Neural progenitor cell (in vitro differentiated cells): ENCODE results near the gene GFY. TPM values are rescaled to one million over a fixed set of nuclear protein-coding genes. Genes with fewer than 3 reads are reported as not detected.

ENCODE experiments used
- DNase-seq: peaks from one replicate; pipeline ENCODE4 v3.0.0-alpha.2; 2016; ENCODE audit warnings: low spot score
- H2AFZ ChIP-seq: fragments of 200-600 bp; sonication (generic); replicated peaks from 2 replicates; pipeline ENCODE4 v1.6.1; 2016; ENCODE audit warnings: antibody characterized with exemption
- H3F3A ChIP-seq: fragments of 200-600 bp; sonication (generic); 2 replicates; pipeline ENCODE4 v1.6.1; 2016; ENCODE audit warnings: antibody characterized with exemption, low read depth
- H3K27ac ChIP-seq: fragments of 200-600 bp; sonication (generic); 2 replicates; pipeline ENCODE4 v1.5.1; 2016; ENCODE audit warnings: mild to moderate bottlenecking
- H3K27me3 ChIP-seq: fragments of 200-600 bp; sonication (generic); 2 replicates; pipeline ENCODE4 v1.6.1; 2016; ENCODE audit warnings: mild to moderate bottlenecking, moderate library complexity
- H3K36me3 ChIP-seq: fragments of 200-600 bp; sonication (generic); 2 replicates; pipeline ENCODE4 v1.5.1; 2016
- H3K4me1 ChIP-seq: fragments of 200-600 bp; sonication (generic); 2 replicates; pipeline ENCODE4 v1.6.1; 2016; ENCODE audit warnings: mixed run types
- H3K4me2 ChIP-seq: fragments of 200-600 bp; sonication (generic); 2 replicates; pipeline ENCODE4 v1.6.1; 2016
- H3K4me3 ChIP-seq: fragments of 200-600 bp; sonication (generic); 2 replicates; pipeline ENCODE4 v1.5.1; 2016
- H3K79me2 ChIP-seq: fragments of 200-600 bp; sonication (generic); 2 replicates; pipeline ENCODE4 v1.6.1; 2016; ENCODE audit warnings: low read depth
- H3K9ac ChIP-seq: fragments of 200-600 bp; sonication (generic); 2 replicates; pipeline ENCODE4 v1.6.1; 2016
- H3K9me3 ChIP-seq: fragments of 200-600 bp; sonication (generic); 2 replicates; pipeline ENCODE4 v1.5.1; 2016; ENCODE audit warnings: low read depth
- H4K20me1 ChIP-seq: fragments of 200-600 bp; sonication (generic); 2 replicates; pipeline ENCODE4 v1.6.1; 2016; ENCODE audit warnings: low read depth
- H3K27ac Mint-ChIP-seq: 3 replicates; pipeline ENCODE4 v1.8.0; 2021; ENCODE audit warnings: mixed read lengths
- H3K27me3 Mint-ChIP-seq: 2 replicates; pipeline ENCODE4 v1.8.0; 2022; ENCODE audit warnings: low read depth, mild to moderate bottlenecking, inconsistent platforms, moderate library complexity, mixed read lengths; ENCODE audit not compliant: insufficient read depth
- H3K36me3 Mint-ChIP-seq: 3 replicates; pipeline ENCODE4 v1.8.0; 2021; ENCODE audit warnings: mixed read lengths
- H3K4me1 Mint-ChIP-seq: 3 replicates; pipeline ENCODE4 v1.8.0; 2021; ENCODE audit warnings: mixed read lengths
- H3K4me3 Mint-ChIP-seq: 3 replicates; pipeline ENCODE4 v1.8.0; 2021; ENCODE audit warnings: mild to moderate bottlenecking, moderate library complexity, mixed read lengths
- H3K9me3 Mint-ChIP-seq: 3 replicates; pipeline ENCODE4 v1.8.0; 2020; ENCODE audit warnings: mixed read lengths
- EZH2 ChIP-seq: fragments of 200-600 bp; sonication (generic); IDR thresholded peaks from 2 replicates; pipeline ENCODE4 v1.6.1; 2017; ENCODE audit warnings: antibody characterized with exemption, mild to moderate bottlenecking, moderate library complexity
- EZH2phosphoT487 ChIP-seq: fragments of 200-600 bp; sonication (generic); IDR thresholded peaks from 2 replicates; pipeline ENCODE4 v1.6.1; 2017; ENCODE audit warnings: antibody characterized with exemption
- total RNA-seq: library from RNA; depleted of rRNA; stranded (reverse); fragments of >200 nt; gene quantifications from 2 replicates; pipeline ENCODE4 v1.2.3, GENCODE V29; 2015; ENCODE audit warnings: low replicate concordance
- TF ChIP-seq, protein P1 (sequence below): fragments of 200-600 bp; sonication (generic); IDR thresholded peaks from 2 replicates; pipeline ENCODE4 v1.5.1; 2017; ENCODE audit warnings: antibody characterized with exemption, mild to moderate bottlenecking

The GFY gene
- total RNA-seq, 1 donor from 2014 or later, result not detected

GRCh38 chr19:49423071-49423984, 1.9 kb upstream of the GFY start, which contains the start of gene PTH2:
Gene PTH2, minus strand, starts transcription at chr19:49423441. Its CDS starts 102 bp downstream, at chr19:49423339.
- Histone ChIP-seq H3K4me1 (peaks cover 27% of the 10 kb centered on the region), H3K27ac (no peak within 1 kb of the TSS), H3F3A (peaks cover 56% of the 10 kb centered on the region), H3K9ac (no peak within 1 kb of the TSS), H3K79me2 (no peaks in the 10 kb centered on the region), H3K4me3 (peak within 1 kb of the TSS; percentile 36), H3K36me3 (no peaks in the 10 kb centered on the region), H3K27me3 (peaks cover 98% of the 10 kb centered on the region), H3K9me3 (no peaks in the 10 kb centered on the region), H2AFZ (no peak within 1 kb of the TSS), H3K4me2 (peak within 1 kb of the TSS; percentile 69), H4K20me1 (peaks cover 7% of the 10 kb centered on the region)
- Mint-ChIP-seq H3K4me1 (peaks cover 55% of the 10 kb centered on the region), H3K27ac (no peak within 1 kb of the TSS), H3K36me3 (no peaks in the 10 kb centered on the region), H3K27me3 (peaks cover 89% of the 10 kb centered on the region), H3K4me3 (peak within 1 kb of the TSS; percentile 82), H3K9me3 (peaks cover 5% of the 10 kb centered on the region)
- DNase-seq, result no peak
- TF ChIP-seq, protein P1, sequence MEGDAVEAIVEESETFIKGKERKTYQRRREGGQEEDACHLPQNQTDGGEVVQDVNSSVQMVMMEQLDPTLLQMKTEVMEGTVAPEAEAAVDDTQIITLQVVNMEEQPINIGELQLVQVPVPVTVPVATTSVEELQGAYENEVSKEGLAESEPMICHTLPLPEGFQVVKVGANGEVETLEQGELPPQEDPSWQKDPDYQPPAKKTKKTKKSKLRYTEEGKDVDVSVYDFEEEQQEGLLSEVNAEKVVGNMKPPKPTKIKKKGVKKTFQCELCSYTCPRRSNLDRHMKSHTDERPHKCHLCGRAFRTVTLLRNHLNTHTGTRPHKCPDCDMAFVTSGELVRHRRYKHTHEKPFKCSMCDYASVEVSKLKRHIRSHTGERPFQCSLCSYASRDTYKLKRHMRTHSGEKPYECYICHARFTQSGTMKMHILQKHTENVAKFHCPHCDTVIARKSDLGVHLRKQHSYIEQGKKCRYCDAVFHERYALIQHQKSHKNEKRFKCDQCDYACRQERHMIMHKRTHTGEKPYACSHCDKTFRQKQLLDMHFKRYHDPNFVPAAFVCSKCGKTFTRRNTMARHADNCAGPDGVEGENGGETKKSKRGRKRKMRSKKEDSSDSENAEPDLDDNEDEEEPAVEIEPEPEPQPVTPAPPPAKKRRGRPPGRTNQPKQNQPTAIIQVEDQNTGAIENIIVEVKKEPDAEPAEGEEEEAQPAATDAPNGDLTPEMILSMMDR, result no peak
- peak; percentile 86 for TF ChIP-seq EZH2
- peak; percentile 61 for TF ChIP-seq EZH2phosphoT487

- H2AFZ ChIP-seq, result no peak overlapping the region
- H3K4me3 Mint-ChIP-seq, result peak overlapping the region; percentile 6
Measured at GRCh38 chr19:49423985-49424303, 1.2 kb upstream of the GFY start.

GRCh38 chr19:49425922-49426592, 869 bp downstream of the GFY start:
- TF ChIP-seq EZH2phosphoT487 (peak; percentile 23), EZH2 (no peak)
- TF ChIP-seq, protein P1, result no peak

More at GRCh38 chr19:49423985-49424303, 1.2 kb upstream of the GFY start:
- no peaks in the 10 kb centered on the region for H3K36me3 ChIP-seq
- H3K27ac Mint-ChIP-seq, result no peak overlapping the region
- no peak for DNase-seq
- peaks cover 5% of the 10 kb centered on the region for H3K9me3 Mint-ChIP-seq
- no peak overlapping the region for H3K9ac ChIP-seq
- H3K9me3 ChIP-seq, result no peaks in the 10 kb centered on the region
- peaks cover 85% of the 10 kb centered on the region for H3K27me3 Mint-ChIP-seq
- H3K4me3 ChIP-seq, result no peak overlapping the region
- peaks cover 100% of the 10 kb centered on the region for H3K27me3 ChIP-seq
- no peaks in the 10 kb centered on the region for H3K36me3 Mint-ChIP-seq
- no peak overlapping the region for H3K27ac ChIP-seq
- H3K4me1 Mint-ChIP-seq, result peaks cover 60% of the 10 kb centered on the region
- H3K4me1 ChIP-seq, result peaks cover 27% of the 10 kb centered on the region
- TF ChIP-seq EZH2 (no peak), EZH2phosphoT487 (no peak)
- TF ChIP-seq, protein P1, result no peak
- H3K79me2 ChIP-seq, result no peaks in the 10 kb centered on the region
- peak overlapping the region; percentile 69 for H3K4me2 ChIP-seq
- H3F3A ChIP-seq, result peaks cover 62% of the 10 kb centered on the region
- peaks cover 7% of the 10 kb centered on the region for H4K20me1 ChIP-seq

More at GRCh38 chr19:49425922-49426592, 869 bp downstream of the GFY start:
- Histone ChIP-seq H3K27me3 (peaks cover 96% of the 10 kb centered on the region), H3K27ac (no peak overlapping the region), H3K4me2 (peak overlapping the region; percentile 69), H3F3A (peaks cover 65% of the 10 kb centered on the region), H3K79me2 (no peaks in the 10 kb centered on the region), H3K36me3 (no peaks in the 10 kb centered on the region), H4K20me1 (peaks cover 7% of the 10 kb centered on the region), H3K4me3 (peak overlapping the region; percentile 10), H3K9me3 (no peaks in the 10 kb centered on the region), H2AFZ (no peak overlapping the region), H3K4me1 (peaks cover 35% of the 10 kb centered on the region), H3K9ac (no peak overlapping the region)
- peaks cover 77% of the 10 kb centered on the region for H3K27me3 Mint-ChIP-seq
- peak; percentile 81 for DNase-seq
- peaks cover 68% of the 10 kb centered on the region for H3K4me1 Mint-ChIP-seq
- H3K27ac Mint-ChIP-seq, result no peak overlapping the region
- H3K4me3 Mint-ChIP-seq, result peak overlapping the region; percentile 47
- peaks cover 12% of the 10 kb centered on the region for H3K9me3 Mint-ChIP-seq
- no peaks in the 10 kb centered on the region for H3K36me3 Mint-ChIP-seq
